GM11168 (cell line): ENCODE results near the gene CTSW.
"Not testable (repeated sequence)": the region's sequence is repeated elsewhere in the genome, so short reads cannot be mapped to it uniquely, and the experiment has no call there.

ENCODE experiments used
- in situ Hi-C: fragments of 300-500 bp; cut with MboI; formaldehyde crosslinking; loops from one replicate; pipeline ENCODE4 v1.12.0; 2022; ENCODE audit warnings: low sequenced_read_pairs; ENCODE audit not compliant: unreplicated experiment

CTSW gene, protein sequence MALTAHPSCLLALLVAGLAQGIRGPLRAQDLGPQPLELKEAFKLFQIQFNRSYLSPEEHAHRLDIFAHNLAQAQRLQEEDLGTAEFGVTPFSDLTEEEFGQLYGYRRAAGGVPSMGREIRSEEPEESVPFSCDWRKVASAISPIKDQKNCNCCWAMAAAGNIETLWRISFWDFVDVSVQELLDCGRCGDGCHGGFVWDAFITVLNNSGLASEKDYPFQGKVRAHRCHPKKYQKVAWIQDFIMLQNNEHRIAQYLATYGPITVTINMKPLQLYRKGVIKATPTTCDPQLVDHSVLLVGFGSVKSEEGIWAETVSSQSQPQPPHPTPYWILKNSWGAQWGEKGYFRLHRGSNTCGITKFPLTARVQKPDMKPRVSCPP

GRCh38 chr11:65879617-65880016, at the start of gene CTSW:
Gene CTSW, plus strand, starts transcription at chr11:65879837. Its CDS starts 18 bp downstream, at chr11:65879855.
- in situ Hi-C loops, result loop anchor here (5.0 kb wide), 1 partner anchor 113 kb away; no protein-coding TSS in a partner anchor

- in situ Hi-C loops, result not testable (repeated sequence)
Observed at GRCh38 chr11:65832231-65832630, 47.4 kb upstream of the CTSW start.

- in situ Hi-C loops, result no loop called here
Observed at GRCh38 chr11:65833297-65834030, 46.2 kb upstream of the CTSW start, which contains the start of gene SNX32. Gene SNX32, plus strand, starts transcription at chr11:65833963. Its CDS starts 103 bp downstream, at chr11:65834066.

DNA sequence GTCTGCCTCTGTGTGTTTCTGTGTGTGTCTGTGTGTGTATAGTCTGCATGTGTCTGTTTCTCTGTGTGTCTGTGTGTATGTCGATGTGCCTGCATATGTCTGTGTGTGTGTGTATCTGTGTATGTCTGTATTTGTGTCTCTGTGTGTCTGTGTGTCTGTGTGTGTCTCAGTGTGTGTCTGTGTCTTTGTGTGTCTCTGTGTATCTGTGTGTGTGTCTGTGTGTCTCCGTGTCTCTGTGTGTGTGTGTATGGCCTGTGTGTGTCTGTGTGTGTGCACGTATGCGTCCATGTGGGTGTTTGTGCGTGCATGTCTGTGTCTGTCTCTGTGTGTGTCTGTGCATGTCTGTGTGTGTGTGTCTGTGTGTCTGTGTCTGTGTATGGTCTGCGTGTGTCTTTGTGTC, 45.4 kb upstream of the CTSW start:
- in situ Hi-C loops, result no loop called here

- in situ Hi-C loops, result no loop called here
Observed at GRCh38 chr11:65842144-65842543, 37.5 kb upstream of the CTSW start.

DNA sequence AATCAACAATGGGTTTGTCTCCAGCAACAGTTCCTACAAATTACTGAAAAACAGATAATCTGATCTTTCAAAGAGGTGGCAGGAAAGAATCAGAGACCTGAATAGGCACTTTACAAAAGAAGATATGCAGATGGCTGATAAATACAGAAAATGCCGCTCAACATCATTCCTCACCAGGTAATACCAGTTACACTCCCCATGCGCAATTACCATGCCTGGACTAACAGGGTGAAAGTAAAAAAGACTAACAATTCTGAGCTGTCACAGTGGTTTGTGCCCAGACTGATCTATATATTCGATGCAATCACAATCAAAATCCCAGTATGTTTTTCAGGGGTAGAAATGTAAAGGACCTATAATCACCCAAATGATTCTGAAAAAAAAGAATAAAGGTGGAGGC, 35.8 kb upstream of the CTSW start:
- in situ Hi-C loops, result no loop called here

DNA sequence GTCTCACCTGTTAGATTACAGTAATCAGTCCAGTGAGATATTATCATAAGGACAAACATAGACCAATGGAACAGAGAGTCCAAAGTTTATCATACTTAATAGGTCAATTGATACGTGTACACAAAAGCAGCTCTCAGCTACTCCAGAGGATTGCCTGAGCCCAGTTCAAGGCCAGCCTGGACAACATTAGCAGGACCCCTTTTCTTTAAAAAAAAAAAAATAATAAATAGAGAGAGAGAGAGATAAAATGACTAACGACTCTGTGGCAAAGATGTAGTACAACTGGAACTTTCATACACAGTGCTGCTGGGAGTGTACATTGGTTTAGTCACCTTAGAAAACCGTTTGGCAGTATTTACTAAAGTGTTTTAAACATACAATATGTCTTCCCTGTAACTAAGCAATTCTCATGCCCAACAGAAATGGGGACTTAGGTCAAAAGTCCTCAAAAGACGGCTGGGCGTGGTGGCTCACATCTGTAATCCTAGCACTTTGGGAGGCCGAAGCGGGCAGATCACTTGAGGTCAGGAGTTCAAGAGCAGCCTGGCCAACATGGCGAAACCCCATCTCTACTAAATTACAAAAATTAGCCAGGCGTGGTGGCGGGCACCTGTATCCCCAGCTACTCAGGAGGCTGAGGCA, 35.3 kb upstream of the CTSW start:
- in situ Hi-C loops, result no loop called here

- in situ Hi-C loops, result no loop called here
Observed at GRCh38 chr11:65847746-65848145, 31.9 kb upstream of the CTSW start.

DNA sequence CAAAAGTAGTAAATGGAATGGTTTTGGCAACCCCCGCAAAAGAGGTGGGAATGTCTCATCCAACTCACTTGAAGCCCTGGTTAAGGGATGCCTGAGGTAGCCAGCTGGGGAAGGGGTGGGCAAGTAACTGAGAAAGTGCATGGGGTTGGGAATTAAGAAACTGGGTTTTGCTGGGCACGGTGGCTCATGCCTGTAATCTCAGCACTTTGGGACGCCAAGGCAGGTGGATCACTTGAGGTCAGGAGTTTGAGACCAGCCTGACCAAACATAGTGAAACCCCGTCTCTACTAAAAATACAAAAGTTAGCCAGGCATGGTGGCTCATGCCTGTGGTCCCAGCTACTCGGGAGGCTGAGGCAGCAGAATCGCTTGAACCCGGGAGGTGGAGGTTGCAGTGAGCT, 30.9 kb upstream of the CTSW start:
- in situ Hi-C loops, result not testable (repeated sequence)

DNA sequence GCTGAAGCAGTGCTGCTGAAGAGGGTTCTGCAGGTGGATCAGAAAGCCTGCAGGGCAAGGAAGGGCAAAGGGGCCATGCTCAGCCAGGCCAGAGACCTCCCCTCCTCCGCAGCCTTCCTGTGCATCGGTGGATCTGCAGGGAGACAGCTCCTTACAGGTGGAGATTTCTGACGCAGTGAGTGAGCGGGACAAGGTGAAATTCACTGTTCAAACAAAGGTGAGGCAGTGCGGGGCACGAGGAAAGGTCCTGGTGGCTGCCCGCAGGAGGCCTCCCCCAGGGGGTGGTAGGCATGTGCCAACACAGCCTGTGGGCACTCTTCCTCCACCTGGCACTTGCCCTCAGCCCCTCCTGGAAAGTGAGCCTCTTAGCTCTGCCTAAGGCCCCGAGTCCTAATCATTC, 30.3 kb upstream of the CTSW start:
- in situ Hi-C loops, result no loop called here

DNA sequence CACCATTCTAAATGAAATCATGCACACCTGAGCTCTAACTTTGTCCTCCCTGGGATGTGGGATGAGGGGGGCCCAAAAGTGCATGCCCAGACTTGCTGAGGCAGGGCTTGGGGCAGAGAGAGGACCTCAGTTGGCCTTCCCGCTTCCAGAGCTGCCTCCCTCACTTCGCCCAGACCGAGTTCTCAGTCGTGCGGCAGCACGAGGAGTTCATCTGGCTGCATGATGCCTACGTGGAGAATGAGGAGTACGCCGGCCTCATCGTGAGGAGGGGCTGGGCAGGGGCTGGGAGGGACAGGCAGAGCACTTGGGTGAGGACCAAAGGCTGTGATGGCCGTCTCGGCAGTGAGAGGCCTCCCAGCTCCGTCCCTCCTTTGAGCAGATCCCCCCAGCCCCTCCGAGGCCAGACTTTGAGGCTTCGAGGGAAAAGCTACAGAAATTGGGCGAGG, 29.8 kb upstream of the CTSW start:
- in situ Hi-C loops, result no loop called here

DNA sequence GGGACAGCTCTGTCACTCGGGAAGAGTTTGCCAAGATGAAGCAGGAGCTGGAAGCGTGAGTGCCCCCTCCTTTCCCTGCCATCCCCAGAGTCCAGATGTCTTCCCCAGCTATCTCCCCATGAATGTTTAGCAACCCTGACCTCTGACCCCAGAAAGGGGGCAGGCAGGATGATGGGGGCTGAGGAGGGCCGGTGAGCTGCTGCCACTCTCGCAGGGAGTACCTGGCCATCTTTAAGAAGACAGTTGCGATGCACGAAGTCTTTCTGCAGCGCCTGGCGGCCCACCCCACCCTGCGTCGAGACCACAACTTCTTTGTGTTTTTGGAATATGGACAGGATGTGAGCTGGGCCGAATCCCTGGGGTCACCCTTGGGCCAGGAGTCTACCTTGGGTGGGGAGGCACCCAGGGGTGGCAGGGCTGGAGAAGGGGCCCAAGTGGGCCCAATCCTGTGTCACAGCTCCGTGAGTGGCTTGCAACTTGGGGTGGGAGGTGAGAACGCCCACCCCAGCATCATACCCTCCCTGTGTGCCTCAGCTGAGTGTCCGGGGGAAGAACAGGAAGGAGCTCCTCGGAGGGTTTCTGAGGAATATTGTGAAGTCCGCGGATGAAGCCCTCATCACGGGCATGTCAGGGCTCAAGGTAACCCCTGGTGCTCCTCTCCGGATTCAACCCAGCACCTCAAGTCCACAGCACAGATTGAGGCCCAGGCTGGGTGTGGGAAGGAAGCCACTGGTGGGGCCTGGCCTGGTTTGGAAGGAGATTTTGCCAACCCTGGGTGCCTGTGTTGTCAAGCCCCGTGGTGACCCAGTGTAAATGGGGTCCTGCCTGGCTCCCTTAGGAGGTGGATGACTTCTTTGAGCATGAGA, 29.2 kb upstream of the CTSW start:
- in situ Hi-C loops, result no loop called here

DNA sequence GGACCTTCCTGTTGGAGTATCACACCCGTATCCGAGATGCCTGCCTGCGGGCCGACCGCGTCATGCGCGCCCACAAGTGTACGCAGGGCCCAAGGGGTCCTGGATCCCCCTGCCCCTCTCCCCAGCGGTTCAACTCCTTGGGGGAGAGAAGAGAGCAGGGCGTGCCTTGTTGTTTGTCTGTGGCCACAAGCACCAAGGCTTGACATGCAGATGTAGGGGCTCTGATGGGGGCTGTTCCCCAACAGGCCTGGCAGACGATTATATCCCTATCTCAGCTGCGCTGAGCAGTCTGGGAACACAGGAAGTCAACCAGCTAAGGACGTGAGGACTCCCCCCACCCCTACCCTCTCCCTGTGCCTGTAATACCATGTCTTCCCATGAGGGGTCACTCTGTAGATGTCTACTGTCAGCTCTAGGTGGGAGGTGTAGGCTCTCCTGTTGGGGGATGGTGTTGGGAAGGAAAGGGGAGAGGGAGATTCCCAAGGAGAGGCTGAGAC, 28.5 kb upstream of the CTSW start:
- in situ Hi-C loops, result no loop called here

DNA sequence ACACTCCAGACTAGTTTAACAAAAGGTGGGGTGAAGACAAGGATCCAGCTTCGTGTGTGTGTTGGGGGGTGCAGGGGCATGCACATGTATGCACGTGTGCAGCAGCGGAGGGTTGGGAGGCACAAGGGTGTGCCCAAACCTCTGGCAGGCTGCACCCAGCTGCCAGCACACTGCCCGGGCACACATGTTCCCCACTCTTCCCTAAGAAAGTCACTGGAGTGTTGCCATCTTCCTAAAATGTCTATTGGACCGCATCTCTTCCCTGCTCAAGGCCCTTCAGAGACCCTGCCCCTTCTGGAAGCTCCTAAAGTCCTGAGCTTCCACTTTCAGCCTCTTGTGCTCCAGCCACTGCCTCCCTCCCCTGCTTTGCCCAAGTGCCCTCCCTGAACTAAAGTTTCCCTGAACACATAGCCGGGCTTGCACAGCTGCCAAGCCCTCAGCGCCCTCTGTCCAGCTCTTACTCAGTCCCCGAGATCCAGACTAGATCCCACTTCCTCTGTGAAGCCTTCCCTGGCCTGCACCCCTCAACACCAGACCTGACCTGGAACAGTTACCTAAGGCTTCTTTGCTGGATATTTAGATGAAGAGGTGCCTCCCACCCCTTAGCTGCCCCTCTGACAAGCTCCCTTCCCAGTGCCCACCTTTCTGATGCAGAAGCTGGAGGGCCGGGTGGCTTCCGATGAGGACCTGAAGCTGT, 27.7 kb upstream of the CTSW start:
- in situ Hi-C loops, result no loop called here

GRCh38 chr11:65852508-65853245, 27.0 kb upstream of the CTSW start:
- in situ Hi-C loops, result no loop called here

DNA sequence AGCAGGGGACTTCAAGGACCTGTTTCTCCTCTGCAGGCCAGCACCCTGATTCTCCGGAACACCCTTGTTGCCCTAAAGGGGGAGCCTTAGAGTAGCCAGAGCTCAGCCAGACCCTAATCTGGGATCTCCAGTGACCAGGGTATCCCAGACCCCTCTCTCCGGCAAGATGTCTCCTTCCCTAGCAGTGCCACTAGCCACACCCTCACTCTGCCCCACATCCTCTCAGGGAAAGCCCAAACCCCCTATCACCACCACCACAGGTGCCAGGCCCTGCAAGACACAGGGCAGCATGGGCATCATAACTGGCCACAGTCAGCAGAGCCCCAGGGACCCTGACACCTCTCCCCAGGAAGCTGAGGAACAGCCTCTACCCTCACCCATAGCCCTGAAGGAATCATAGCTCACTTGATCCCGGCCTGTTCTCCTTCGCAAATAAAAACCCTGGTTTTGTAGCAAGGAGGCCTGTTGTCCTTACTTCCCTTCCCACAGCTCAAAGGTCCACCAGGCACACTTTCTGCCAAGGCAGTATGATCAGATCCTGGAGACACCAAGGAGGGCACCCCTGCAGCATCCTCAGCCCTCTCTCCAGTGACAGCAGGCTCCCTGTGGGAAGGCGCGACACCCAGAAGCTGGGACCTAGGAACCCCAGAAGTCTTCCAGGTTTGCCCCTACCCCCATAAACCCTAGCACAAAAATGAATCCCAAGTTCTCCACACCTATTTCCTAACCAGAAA, 26.2 kb upstream of the CTSW start:
- in situ Hi-C loops, result no loop called here

GRCh38 chr11:65854161-65854592, 25.5 kb upstream of the CTSW start:
- in situ Hi-C loops, result no loop called here
